ENCODE measurements around the gene PLVAP.

PLVAP gene

GRCh38 chr19:17419154-17419620 lies 42.0 kb upstream of the PLVAP start:
- in situ Hi-C loops (cut with MboI; ENCODE audit: low sequenced_read_pairs, unreplicated experiment), result no loop called here
- no peak for TF ChIP-seq CTCF (IDR thresholded peaks at IDR 0.05; ENCODE audit: borderline replicate concordance, control extremely low read depth, extremely low read depth, insufficient read depth, missing control alignments)
- DNase-seq (ENCODE audit: low spot score), result no peak

GRCh38 chr19:17418710-17419109 lies 41.6 kb upstream of the PLVAP start:
- in situ Hi-C loops (cut with MboI; ENCODE audit: low sequenced_read_pairs, unreplicated experiment), result no loop called here
- DNase-seq (ENCODE audit: low spot score), result no peak
- no peak for TF ChIP-seq CTCF (IDR thresholded peaks at IDR 0.05; ENCODE audit: borderline replicate concordance, control extremely low read depth, extremely low read depth, insufficient read depth, missing control alignments)

GRCh38 chr19:17415121-17415520 lies 38.0 kb upstream of the PLVAP start:
- DNase-seq (ENCODE audit: low spot score), result no peak
- in situ Hi-C loops (cut with MboI; ENCODE audit: low sequenced_read_pairs, unreplicated experiment), result no loop called here
- no peak for TF ChIP-seq CTCF (IDR thresholded peaks at IDR 0.05; ENCODE audit: borderline replicate concordance, control extremely low read depth, extremely low read depth, insufficient read depth, missing control alignments)

GRCh38 chr19:17414097-17414496 lies 37.0 kb upstream of the PLVAP start:
- in situ Hi-C loops (cut with MboI; ENCODE audit: low sequenced_read_pairs, unreplicated experiment), result no loop called here
- TF ChIP-seq CTCF (IDR thresholded peaks at IDR 0.05; ENCODE audit: borderline replicate concordance, control extremely low read depth, extremely low read depth, insufficient read depth, missing control alignments), result no peak

GRCh38 chr19:17411801-17412200 lies 34.7 kb upstream of the PLVAP start:
- DNase-seq (ENCODE audit: low spot score), result no peak
- in situ Hi-C loops (cut with MboI; ENCODE audit: low sequenced_read_pairs, unreplicated experiment), result no loop called here
- TF ChIP-seq CTCF (IDR thresholded peaks at IDR 0.05; ENCODE audit: borderline replicate concordance, control extremely low read depth, extremely low read depth, insufficient read depth, missing control alignments), result no peak

More at GRCh38 chr19:17414097-17414496, 37.0 kb upstream of the PLVAP start:
- no peak for DNase-seq (ENCODE audit: low spot score)

- in situ Hi-C loops (cut with MboI; ENCODE audit: low sequenced_read_pairs, unreplicated experiment), result no loop called here
- no peak for DNase-seq (ENCODE audit: low spot score)
These were observed 32.8 kb upstream of the PLVAP start for GRCh38 chr19:17409990-17410389.

More at GRCh38 chr19:17409990-17410389, 32.8 kb upstream of the PLVAP start:
- no peak for TF ChIP-seq CTCF (IDR thresholded peaks at IDR 0.05; ENCODE audit: borderline replicate concordance, control extremely low read depth, extremely low read depth, insufficient read depth, missing control alignments)

Data from GM13976 (cell line).